ENCODE results near the gene LRCH3.

Gene LRCH3

DNA sequence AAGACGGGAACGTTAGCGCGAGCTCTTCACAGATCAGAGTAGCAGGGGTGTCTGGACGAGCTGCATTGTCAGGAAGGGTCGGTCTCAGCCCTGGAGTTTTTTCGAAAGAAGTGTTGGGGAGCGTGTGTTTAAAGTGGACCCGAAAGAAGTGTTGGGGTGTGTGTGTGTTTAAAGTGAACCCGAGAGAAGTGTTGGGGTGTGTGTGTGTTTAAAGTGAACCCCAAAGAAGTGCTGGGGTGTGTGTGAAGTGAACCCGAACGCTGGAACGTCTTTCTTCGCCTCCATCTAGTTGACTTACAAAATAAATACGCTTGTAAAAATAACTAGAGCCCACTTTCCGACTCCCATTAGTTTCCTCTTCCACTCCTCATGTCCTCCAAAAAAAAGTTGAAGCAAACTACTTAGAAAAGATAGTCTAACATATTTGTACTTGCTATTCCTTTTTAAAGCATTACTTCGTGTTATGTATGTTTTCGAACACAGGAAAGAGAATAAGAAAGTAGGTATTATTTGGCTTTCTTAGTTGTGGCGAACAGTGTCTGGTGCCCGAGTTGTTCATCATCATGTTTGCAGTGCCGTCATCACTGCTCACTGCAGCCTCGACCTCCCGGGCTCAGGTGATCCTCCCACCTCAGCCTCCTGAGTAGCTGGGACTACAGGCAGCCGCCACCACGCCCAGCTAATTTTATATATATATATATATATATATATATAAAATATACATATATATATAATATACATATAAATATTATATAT lies 1.0 kb downstream of the LRCH3 start:
- DNase-seq (ENCODE audit: low read depth in 3 of 3, low spot score in 1 of 3): no peak

- DNase-seq (ENCODE audit: low read depth in 3 of 3, low spot score in 1 of 3): no peak
Measured at GRCh38 chr3:197793247-197793646, 2.2 kb downstream of the LRCH3 start.

GRCh38 chr3:197794115-197794514 lies 3.1 kb downstream of the LRCH3 start:
- no peak for DNase-seq (ENCODE audit: low read depth in 3 of 3, low spot score in 1 of 3)

DNA sequence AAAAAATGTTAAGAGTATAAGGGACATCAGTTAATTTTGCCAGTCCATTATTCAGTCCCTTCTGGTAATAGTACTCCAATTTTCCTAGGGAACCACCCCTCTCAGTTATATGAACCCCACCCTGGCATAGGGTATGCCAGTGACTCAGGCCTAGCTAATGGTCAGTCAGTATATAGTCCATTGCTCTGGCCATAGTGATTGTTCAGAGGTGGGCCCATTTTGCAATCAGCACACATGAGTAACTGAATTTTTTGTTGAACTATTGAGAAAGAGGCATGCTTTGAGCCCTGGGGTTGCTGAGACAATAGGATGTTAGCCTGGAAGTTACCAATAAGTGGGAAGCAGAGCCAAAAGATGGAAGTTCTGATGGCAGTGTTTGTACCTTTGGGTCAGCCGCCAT lies 4.1 kb downstream of the LRCH3 start:
- no peak for DNase-seq (ENCODE audit: low read depth in 3 of 3, low spot score in 1 of 3)

GRCh38 chr3:197796087-197796486 lies 5.0 kb downstream of the LRCH3 start:
- DNase-seq (ENCODE audit: low read depth in 3 of 3, low spot score in 1 of 3): no peak

DNA sequence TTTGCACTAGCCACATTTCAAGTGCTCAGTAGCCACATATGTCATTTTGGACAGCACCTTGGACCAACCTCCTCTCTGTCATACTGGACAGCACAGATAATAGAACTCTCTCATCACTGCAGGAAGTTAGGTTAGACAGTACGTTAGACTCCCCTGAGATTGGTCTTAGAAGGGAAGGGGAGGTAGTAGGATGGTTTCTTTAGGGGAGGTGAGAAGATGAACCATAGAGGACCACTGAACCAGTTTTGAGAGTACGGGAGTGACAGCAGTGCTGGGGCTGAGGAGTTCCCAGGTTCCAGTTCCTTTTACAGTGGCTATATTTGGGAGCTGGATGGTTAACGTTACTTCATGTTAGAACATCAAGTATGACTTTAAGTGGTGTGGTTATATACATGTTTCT lies 7.8 kb downstream of the LRCH3 start:
- no peak for DNase-seq (ENCODE audit: low read depth in 3 of 3, low spot score in 1 of 3)

DNA sequence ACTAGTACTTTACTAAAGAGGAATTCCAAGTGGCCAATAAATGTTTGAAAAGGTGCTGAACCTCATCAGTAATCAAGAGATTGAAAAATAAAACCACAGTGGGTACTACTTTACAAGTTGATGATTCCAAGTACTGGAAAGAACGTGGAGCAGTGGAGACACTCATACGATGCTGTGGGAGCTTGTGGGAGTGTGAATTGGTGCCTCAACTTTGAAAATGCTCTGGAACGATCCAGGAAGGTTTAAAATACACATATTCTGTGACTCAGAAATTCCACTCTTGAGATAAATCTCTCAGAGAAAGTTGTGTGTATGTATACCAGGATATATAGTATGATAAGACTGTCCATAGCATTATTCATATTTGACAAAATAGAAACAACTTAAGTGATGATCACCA lies 9.3 kb downstream of the LRCH3 start:
- DNase-seq (ENCODE audit: low read depth in 3 of 3, low spot score in 1 of 3): no peak

DNA sequence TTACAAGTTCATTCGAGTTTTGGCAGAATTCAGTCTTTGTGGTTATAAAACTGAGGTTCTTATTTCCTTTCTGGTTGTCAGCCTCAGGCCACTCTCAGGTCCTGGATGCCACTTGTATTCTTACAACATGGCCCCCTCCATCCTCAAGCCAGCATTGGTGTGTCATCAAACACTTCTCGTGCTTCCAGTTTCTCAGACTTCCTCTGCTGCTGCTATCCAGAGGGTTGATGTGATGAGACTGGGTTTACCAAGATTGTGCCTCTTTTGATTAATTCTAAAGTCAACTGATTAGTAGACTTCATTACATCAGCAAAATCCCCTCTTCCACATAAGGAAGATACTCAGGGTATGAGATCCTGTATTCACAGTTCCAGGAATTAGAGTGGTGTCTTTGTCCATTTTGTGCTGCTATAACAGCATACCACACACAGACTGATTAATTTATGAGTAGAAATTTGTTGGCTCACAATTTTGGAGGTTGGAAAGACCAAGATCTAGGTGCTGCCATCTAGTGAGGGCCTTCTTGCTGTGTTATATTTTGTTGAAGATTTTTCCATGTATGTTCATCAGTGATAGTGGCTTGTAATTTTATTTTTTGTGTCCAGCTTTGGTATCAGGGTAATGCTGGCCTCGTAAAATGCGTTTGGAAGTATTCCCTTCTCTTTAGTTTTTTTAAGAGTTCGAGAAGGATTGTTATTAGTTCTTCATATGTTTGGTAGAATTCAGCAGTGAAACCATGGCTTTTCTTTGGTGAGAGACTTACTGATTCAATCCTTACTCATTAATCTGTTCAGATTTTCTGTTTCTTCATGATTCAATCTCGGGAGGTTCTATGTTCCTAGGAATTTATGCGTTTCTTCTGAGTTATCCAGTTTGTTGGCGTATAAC lies 11.1 kb downstream of the LRCH3 start:
- DNase-seq (ENCODE audit: low read depth in 3 of 3, low spot score in 1 of 3): no peak

GRCh38 chr3:197802779-197803459 lies 11.9 kb downstream of the LRCH3 start:
- no peak for DNase-seq (ENCODE audit: low read depth in 3 of 3, low spot score in 1 of 3)

DNA sequence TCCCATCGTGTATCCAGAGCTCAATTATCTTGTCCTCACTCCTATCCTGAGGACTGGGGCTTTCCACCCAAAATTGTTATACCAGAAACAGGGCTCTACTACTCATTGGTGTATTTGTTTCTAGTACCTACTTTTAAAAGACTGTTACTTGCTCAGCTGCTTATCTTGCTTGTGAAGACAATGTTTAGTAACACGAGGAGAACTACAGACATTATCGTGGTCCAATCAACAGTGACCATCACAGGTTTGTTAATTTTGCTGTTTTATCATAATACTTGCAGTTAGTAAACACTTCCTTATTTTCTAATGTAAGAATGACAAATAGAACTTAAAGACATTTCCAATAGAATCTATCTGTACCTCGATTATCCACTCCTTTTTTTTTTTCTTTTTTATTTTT lies 13.5 kb downstream of the LRCH3 start:
- no peak for DNase-seq (ENCODE audit: low read depth in 3 of 3, low spot score in 1 of 3)

GRCh38 chr3:197807969-197808587 lies 17.0 kb downstream of the LRCH3 start:
- DNase-seq (ENCODE audit: low read depth in 3 of 3, low spot score in 1 of 3): no peak

DNA sequence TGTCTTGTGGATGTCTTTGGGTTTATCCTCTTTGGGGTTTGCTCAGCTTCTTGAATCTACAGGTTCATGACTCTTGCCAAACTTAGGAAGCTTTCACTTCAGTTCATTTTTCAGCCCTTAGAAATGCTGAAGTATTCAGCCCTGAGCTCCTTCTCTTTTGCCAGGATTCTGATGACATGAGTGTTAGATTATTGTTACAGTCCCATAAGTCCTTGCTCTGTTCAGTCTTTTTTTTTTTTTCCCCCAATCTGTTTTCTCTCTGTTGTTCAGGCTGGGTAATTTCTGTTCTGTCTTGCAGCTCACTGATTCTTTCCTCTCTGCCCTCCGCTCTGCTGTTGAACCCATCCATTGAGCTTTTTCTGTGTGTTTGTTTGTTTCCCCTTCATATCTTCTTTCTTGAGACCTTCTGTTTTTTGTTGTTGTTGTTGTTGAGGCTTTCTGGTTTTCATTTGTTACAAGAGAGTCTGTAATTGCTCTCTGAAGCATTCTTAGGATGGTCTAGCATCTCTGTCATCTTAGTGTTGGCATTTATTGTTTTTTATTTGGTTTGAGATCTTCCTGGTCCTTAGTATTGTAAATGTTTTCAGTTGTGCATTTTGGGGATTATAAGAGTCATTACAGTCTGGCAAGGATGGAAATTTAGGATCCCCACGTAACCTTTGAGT lies 18.4 kb downstream of the LRCH3 start:
- no peak for DNase-seq (ENCODE audit: low read depth in 3 of 3, low spot score in 1 of 3)

GRCh38 chr3:197810901-197811300 lies 19.8 kb downstream of the LRCH3 start:
- no peak for DNase-seq (ENCODE audit: low read depth in 3 of 3, low spot score in 1 of 3)

DNA sequence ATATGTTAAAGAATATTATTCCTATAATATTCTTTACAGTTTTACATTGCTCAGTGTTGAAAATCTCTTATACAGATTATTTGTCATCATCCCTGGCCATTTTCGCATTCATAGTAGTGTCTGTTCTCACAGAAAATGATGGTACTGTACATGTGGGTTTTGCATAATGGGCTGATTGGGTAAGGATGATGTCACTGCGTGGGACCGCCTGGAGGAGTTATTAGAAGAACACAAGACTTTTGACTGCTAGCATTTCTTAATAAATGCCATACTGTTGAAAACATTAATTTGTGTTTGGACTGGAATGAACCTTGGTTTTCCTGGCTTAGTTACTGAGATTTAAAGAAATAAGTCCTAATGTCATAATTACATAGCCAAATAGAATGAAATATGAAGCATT lies 20.3 kb downstream of the LRCH3 start:
- DNase-seq (ENCODE audit: low read depth in 3 of 3, low spot score in 1 of 3): no peak

- DNase-seq (ENCODE audit: low read depth in 3 of 3, low spot score in 1 of 3): no peak
Measured at GRCh38 chr3:197814372-197814771, 23.3 kb downstream of the LRCH3 start.

GRCh38 chr3:197820550-197821335 lies 29.7 kb downstream of the LRCH3 start:
- DNase-seq (ENCODE audit: low read depth in 3 of 3, low spot score in 1 of 3): no peak

- DNase-seq (ENCODE audit: low read depth in 3 of 3, low spot score in 1 of 3): no peak
Measured at GRCh38 chr3:197829397-197830045, 38.5 kb downstream of the LRCH3 start.

- no peak for DNase-seq (ENCODE audit: low read depth in 3 of 3, low spot score in 1 of 3)
Measured at GRCh38 chr3:197830308-197830966, 39.4 kb downstream of the LRCH3 start.

GRCh38 chr3:197830967-197831313 lies 39.9 kb downstream of the LRCH3 start:
- DNase-seq (ENCODE audit: low read depth in 3 of 3, low spot score in 1 of 3): no peak
